ENCODE measurements around the gene CDC42EP2. TPM values are rescaled to one million over a fixed set of nuclear protein-coding genes. Genes with fewer than 3 reads are reported as not detected.

CDC42EP2 gene
- total RNA-seq, 4 donors from 2014 or later, result 9.1 to 22.7 (median 14.5) TPM

- H3K4me1 ChIP-seq, result peaks cover 11 to 22% (median 16%) of the 10 kb centered on the region in 4 donors
Measured at GRCh38 chr11:65338676-65339075, 24.0 kb downstream of the CDC42EP2 start.

GRCh38 chr11:65340226-65340625 lies 25.6 kb downstream of the CDC42EP2 start:
- H3K27me3 ChIP-seq, result no peaks in the 10 kb centered on the region
- DNase-seq, result no peak
- intact Hi-C loops (cut with DNase I; ENCODE audit: low total_unique reads), result no loop called here
- peaks cover 0 to 51% (median 23%) of the 10 kb centered on the region in 4 donors for H3K36me3 ChIP-seq
- in situ Hi-C loops (cut with MboI; ENCODE audit: low pct_ligation_motif_present in 1 of 4, low pct_unique_long_range_greater_than_20kb in 1 of 4, low sequenced_read_pairs in 3 of 4), result no loop called here
- no peaks in the 10 kb centered on the region for H3K9me3 ChIP-seq
- no peak overlapping the region for H3K27ac ChIP-seq
- no peak overlapping the region for H3K4me3 ChIP-seq
- peaks cover 3 to 11% (median 7%) of the 10 kb centered on the region in 4 donors for H3K4me1 ChIP-seq
- TF ChIP-seq POLR2AphosphoS5 (IDR thresholded peaks at IDR 0.05), result no peak
- no peak for TF ChIP-seq CTCF (IDR thresholded peaks at IDR 0.05)
- no peak for TF ChIP-seq EP300 (IDR thresholded peaks at IDR 0.05; ENCODE audit: low read depth)
- no peak for TF ChIP-seq POLR2A (IDR thresholded peaks at IDR 0.05)
- 92 to 94% methylated on average over 2 to 11 of the region's 11 CpGs for WGBS, 2 donors (ENCODE audit: low coverage in 1 of 2)

More at GRCh38 chr11:65338676-65339075, 24.0 kb downstream of the CDC42EP2 start:
- Histone ChIP-seq H3K9me3 (no peaks in the 10 kb centered on the region), H3K27ac (no peak overlapping the region), H3K4me3 (no peak overlapping the region), H3K36me3 (peaks cover 0 to 36% (median 16%) of the 10 kb centered on the region in 4 donors), H3K27me3 (no peaks in the 10 kb centered on the region)
- no peak for TF ChIP-seq CTCF (IDR thresholded peaks at IDR 0.05)
- TF ChIP-seq EP300 (IDR thresholded peaks at IDR 0.05; ENCODE audit: low read depth), result no peak
- no peak for TF ChIP-seq POLR2A (IDR thresholded peaks at IDR 0.05)
- no peak for TF ChIP-seq POLR2AphosphoS5 (IDR thresholded peaks at IDR 0.05)
- 85 to 93% methylated on average over 5 to 7 of the region's 7 CpGs for whole genome bisulfite sequencing, 2 donors (ENCODE audit: low coverage in 1 of 2)
- intact Hi-C loops (cut with DNase I; ENCODE audit: low total_unique reads), result no loop called here
- no peak for DNase-seq
- in situ Hi-C loops (cut with MboI; ENCODE audit: low pct_ligation_motif_present in 1 of 4, low pct_unique_long_range_greater_than_20kb in 1 of 4, low sequenced_read_pairs in 3 of 4), result no loop called here

GRCh38 chr11:65341856-65342255 lies 27.2 kb downstream of the CDC42EP2 start:
- 71 to 97% methylated on average over 2 to 3 of the region's 3 CpGs for WGBS, 2 donors (ENCODE audit: low coverage in 1 of 2)
- Histone ChIP-seq H3K4me3 (no peak overlapping the region), H3K4me1 (peaks cover 0 to 9% (median 0%) of the 10 kb centered on the region in 4 donors), H3K9me3 (no peaks in the 10 kb centered on the region), H3K27ac (no peak overlapping the region), H3K36me3 (peaks cover 0 to 65% (median 34%) of the 10 kb centered on the region in 4 donors), H3K27me3 (no peaks in the 10 kb centered on the region)
- TF ChIP-seq POLR2A (IDR thresholded peaks at IDR 0.05) (no peak), EP300 (IDR thresholded peaks at IDR 0.05; ENCODE audit: low read depth) (no peak), POLR2AphosphoS5 (IDR thresholded peaks at IDR 0.05) (no peak), CTCF (IDR thresholded peaks at IDR 0.05) (no peak)
- intact Hi-C loops (cut with DNase I; ENCODE audit: low total_unique reads), result no loop called here
- no peak for DNase-seq
- in situ Hi-C loops (cut with MboI; ENCODE audit: low pct_ligation_motif_present in 1 of 4, low pct_unique_long_range_greater_than_20kb in 1 of 4, low sequenced_read_pairs in 3 of 4), result no loop called here

- Histone ChIP-seq H3K4me1 (peaks cover 11 to 25% (median 22%) of the 10 kb centered on the region in 4 donors), H3K9me3 (no peaks in the 10 kb centered on the region), H3K27me3 (peaks cover 8% of the 10 kb centered on the region), H3K4me3 (no peak overlapping the region), H3K27ac (no peak overlapping the region), H3K36me3 (peaks cover 0 to 54% (median 25%) of the 10 kb centered on the region in 4 donors)
- no peak for DNase-seq
- in situ Hi-C loops (cut with MboI; ENCODE audit: low pct_ligation_motif_present in 1 of 4, low pct_unique_long_range_greater_than_20kb in 1 of 4, low sequenced_read_pairs in 3 of 4) (no loop called here), intact Hi-C loops (cut with DNase I; ENCODE audit: low total_unique reads) (no loop called here)
- 74 to 100% methylated on average over 1 to 2 of the region's 2 CpGs for WGBS, 2 donors (ENCODE audit: low coverage in 1 of 2)
- TF ChIP-seq POLR2A (IDR thresholded peaks at IDR 0.05) (no peak), POLR2AphosphoS5 (IDR thresholded peaks at IDR 0.05) (no peak), EP300 (IDR thresholded peaks at IDR 0.05; ENCODE audit: low read depth) (no peak), CTCF (IDR thresholded peaks at IDR 0.05) (no peak)
Measured at GRCh38 chr11:65351511-65351910, 36.8 kb downstream of the CDC42EP2 start.
